Neural crest cell (in vitro differentiated cells): ENCODE data around the gene BAIAP2. TPM values are rescaled to one million over a fixed set of nuclear protein-coding genes. Genes with fewer than 3 reads are reported as not detected.
A peak's percentile ranks its signal among the peaks of the same experiment; 100 is the strongest.

Experiments used
- DNase-seq: peaks from one replicate; pipeline ENCODE4 v3.0.0; 2021; ENCODE audit warnings: low read depth, mixed read lengths, low spot score
- H3K27ac Mint-ChIP-seq: one replicate; pipeline ENCODE4 v1.8.0; 2021; ENCODE audit warnings: mild to moderate bottlenecking, mixed read lengths; ENCODE audit not compliant: unreplicated experiment
- H3K27me3 Mint-ChIP-seq: 2 replicates; pipeline ENCODE4 v1.8.0; 2021; ENCODE audit warnings: low read depth, mild to moderate bottlenecking, mixed read lengths
- H3K36me3 Mint-ChIP-seq: 2 replicates; pipeline ENCODE4 v1.8.0; 2021; ENCODE audit warnings: low read depth, mild to moderate bottlenecking, mixed read lengths
- H3K4me1 Mint-ChIP-seq: 2 replicates; pipeline ENCODE4 v1.8.0; 2021; ENCODE audit warnings: mixed read lengths
- H3K4me3 Mint-ChIP-seq: one replicate; pipeline ENCODE4 v1.8.0; 2021; ENCODE audit warnings: mild to moderate bottlenecking, mixed read lengths
- H3K9me3 Mint-ChIP-seq: 2 replicates; pipeline ENCODE4 v1.8.0; 2021; ENCODE audit warnings: mixed read lengths
- long read RNA-seq: library from polyadenylated mRNA; unstranded; transcript quantifications from one replicate; pipeline ENCODE4 v2.0.0, GENCODE V29; 2020
- total RNA-seq: library from RNA; stranded (reverse); gene quantifications from 2 replicates; pipeline ENCODE4 v1.2.1, GENCODE V29; 2021
- TF ChIP-seq, protein P1 (sequence below): fragments of 200-600 bp; sonication (generic); conservative IDR thresholded peaks from 2 replicates; pipeline ENCODE4 v1.5.0; 2021; ENCODE audit warnings: antibody characterized with exemption, mild to moderate bottlenecking

Gene BAIAP2, protein sequence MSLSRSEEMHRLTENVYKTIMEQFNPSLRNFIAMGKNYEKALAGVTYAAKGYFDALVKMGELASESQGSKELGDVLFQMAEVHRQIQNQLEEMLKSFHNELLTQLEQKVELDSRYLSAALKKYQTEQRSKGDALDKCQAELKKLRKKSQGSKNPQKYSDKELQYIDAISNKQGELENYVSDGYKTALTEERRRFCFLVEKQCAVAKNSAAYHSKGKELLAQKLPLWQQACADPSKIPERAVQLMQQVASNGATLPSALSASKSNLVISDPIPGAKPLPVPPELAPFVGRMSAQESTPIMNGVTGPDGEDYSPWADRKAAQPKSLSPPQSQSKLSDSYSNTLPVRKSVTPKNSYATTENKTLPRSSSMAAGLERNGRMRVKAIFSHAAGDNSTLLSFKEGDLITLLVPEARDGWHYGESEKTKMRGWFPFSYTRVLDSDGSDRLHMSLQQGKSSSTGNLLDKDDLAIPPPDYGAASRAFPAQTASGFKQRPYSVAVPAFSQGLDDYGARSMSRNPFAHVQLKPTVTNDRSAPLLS
- total RNA-seq: 47.5 and 53.6 TPM in 2 replicates
- long read RNA-seq, partial matches to known transcripts: 0 of 3 reads
- long read RNA-seq, other reads (novel, unspliced or antisense): 0 of 3 reads

DNA sequence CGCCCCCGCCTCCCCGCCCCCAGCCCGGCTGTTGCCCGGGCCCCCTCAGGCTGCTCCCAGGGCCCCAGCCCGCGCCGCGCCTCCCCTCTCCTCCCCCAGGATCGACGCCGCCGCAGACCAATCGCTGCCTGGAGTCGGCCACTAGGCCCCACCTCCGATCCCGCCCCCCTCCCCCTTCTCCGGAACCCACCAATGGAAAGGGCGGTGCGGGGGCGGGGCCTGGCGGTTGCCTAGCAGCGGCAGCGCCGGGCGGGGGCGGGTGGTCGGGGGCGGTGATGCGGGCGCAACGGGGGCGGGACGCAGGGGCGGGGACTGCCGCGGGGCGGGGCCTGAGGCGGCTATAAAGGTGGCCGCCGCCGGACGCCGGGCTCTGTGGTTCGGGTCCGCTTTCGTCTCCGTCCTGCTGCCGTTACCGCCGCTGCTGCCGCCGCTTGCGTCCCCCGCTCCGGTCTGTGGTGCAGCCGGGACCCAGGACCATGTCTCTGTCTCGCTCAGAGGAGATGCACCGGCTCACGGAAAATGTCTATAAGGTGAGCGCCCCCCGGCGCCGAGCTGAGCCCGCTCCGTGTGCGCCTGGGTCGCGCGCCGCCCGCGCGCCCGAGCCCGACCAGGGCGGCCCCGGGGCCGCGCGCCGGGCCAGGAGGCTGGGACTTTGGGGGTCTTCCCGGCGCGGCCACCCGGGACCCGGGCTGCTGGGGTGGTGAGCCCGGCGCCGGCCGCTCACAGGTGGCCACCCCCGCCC, at the start of gene BAIAP2:
Gene BAIAP2 (plus strand): TSS at position 373 of the 742 bp plus-strand sequence. CDS start 104 bp downstream, at position 477.
- H3K4me3 Mint-ChIP-seq: peak within 1 kb of the TSS; percentile 97
- H3K4me1 Mint-ChIP-seq: peaks cover 50% of the 10 kb centered on the region
- TF ChIP-seq, protein P1, sequence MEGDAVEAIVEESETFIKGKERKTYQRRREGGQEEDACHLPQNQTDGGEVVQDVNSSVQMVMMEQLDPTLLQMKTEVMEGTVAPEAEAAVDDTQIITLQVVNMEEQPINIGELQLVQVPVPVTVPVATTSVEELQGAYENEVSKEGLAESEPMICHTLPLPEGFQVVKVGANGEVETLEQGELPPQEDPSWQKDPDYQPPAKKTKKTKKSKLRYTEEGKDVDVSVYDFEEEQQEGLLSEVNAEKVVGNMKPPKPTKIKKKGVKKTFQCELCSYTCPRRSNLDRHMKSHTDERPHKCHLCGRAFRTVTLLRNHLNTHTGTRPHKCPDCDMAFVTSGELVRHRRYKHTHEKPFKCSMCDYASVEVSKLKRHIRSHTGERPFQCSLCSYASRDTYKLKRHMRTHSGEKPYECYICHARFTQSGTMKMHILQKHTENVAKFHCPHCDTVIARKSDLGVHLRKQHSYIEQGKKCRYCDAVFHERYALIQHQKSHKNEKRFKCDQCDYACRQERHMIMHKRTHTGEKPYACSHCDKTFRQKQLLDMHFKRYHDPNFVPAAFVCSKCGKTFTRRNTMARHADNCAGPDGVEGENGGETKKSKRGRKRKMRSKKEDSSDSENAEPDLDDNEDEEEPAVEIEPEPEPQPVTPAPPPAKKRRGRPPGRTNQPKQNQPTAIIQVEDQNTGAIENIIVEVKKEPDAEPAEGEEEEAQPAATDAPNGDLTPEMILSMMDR: no peak
- H3K36me3 Mint-ChIP-seq: no peaks in the 10 kb centered on the region
- peak within 1 kb of the TSS; percentile 93 for H3K27ac Mint-ChIP-seq
- H3K9me3 Mint-ChIP-seq: no peaks in the 10 kb centered on the region
- no peaks in the 10 kb centered on the region for H3K27me3 Mint-ChIP-seq
- peak; percentile 94 for DNase-seq

DNA sequence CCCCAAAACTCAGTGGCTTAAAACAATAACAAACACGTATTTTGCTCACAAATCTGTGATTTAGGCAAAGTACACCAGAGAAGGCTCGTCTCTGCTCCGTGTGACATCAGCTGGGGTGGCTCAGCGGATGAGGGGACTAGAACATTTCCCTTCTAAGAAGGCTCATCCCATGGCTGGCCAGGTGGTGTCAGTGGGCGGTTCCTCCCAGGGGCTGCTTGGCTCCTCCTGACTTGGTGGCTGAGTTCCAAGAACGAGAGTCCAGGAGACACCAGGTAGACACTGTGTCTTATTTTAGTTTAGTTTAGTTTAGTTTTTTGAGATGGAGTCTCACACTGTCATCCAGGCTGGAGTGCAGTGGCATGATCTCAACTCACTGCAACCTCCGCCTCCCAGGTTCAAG, 48.9 kb upstream of the BAIAP2 start:
- Mint-ChIP-seq H3K27ac (no peak overlapping the region), H3K36me3 (no peaks in the 10 kb centered on the region), H3K27me3 (peaks cover 12% of the 10 kb centered on the region), H3K4me1 (peaks cover 19% of the 10 kb centered on the region), H3K4me3 (no peak overlapping the region), H3K9me3 (no peaks in the 10 kb centered on the region)
- TF ChIP-seq, protein P1: no peak
- no peak for DNase-seq

DNA sequence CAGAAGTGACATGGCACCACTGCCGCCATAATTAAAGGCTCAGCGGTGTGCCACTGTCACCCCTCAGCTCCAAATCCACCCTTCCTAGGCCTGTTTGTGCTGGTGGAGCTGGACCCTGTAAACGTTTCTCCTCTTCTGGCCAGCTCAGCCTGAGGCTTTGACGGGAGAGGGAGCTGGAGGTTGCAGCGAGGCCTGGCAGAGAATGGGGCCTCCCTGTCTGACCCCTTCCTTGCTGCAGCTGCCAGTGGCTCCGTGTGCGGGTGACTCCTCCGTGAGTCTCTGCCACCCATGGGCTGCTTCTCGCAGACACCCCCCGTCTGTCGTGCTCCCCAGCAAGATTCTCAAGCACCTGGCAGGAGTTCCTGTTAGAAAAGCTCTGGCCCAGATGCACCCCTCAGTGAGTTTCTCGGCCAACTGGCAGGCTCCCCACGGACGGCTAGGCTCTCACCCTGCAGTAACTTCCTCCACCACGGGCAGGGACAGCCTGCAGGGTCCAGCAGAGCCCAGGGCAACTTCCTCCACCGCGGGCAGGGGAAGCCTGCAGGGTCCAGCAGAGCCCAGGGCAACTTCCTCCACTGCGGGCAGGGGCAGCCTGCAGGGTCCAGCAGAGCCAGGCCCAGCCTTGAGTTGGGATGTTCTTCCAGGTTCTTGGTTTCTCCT, 48.0 kb upstream of the BAIAP2 start:
- H3K9me3 Mint-ChIP-seq: no peaks in the 10 kb centered on the region
- peaks cover 19% of the 10 kb centered on the region for H3K4me1 Mint-ChIP-seq
- H3K27me3 Mint-ChIP-seq: peaks cover 12% of the 10 kb centered on the region
- no peak overlapping the region for H3K27ac Mint-ChIP-seq
- H3K36me3 Mint-ChIP-seq: no peaks in the 10 kb centered on the region
- TF ChIP-seq, protein P1: no peak
- H3K4me3 Mint-ChIP-seq: no peak overlapping the region
- no peak for DNase-seq

DNA sequence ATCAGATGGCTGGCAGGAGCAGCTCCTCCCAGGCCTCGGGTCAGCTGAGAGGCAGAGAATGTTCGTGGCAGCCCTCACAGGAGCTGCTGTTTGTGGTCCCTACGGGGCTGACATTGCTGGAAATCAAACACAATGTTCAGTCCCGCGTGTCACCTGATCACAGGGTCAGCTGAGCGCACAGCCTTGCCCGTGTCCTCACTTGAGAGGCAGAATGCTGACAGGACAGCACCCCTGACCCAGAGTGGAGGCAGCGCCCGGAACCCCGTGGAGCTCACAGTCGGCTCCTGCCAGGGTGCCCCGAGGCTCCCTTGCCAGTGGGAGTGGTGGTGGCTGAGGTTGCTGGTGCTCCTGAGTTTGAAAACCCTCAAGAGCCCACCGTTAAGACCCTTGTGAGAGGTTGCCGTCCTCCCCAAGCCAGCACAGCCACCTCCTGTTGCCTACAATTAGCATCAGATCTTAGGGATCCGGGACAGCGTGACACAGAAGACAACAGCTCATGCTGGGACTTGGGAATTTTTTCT, 47.0 kb upstream of the BAIAP2 start:
- peaks cover 12% of the 10 kb centered on the region for H3K27me3 Mint-ChIP-seq
- H3K27ac Mint-ChIP-seq: no peak overlapping the region
- H3K4me1 Mint-ChIP-seq: peaks cover 24% of the 10 kb centered on the region
- TF ChIP-seq, protein P1: no peak
- no peaks in the 10 kb centered on the region for H3K36me3 Mint-ChIP-seq
- no peaks in the 10 kb centered on the region for H3K9me3 Mint-ChIP-seq
- H3K4me3 Mint-ChIP-seq: no peak overlapping the region
- no peak for DNase-seq

DNA sequence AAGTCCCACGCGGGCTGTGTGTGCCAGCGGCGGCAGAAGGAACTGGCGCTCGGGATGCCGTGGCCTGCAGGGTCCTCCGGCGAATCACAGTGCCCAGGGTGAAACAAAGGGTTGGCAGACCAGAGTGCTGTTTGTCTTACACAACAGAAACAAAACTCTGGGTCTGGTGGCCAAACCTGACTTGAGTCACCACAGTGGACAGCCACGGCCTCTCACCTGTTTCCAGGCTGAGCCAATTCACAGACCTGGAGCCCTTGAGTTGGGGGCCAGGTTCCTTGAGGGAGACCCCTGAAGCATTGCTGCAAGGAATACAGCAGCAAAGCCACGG, 45.4 kb upstream of the BAIAP2 start:
- Mint-ChIP-seq H3K27me3 (peaks cover 12% of the 10 kb centered on the region), H3K4me3 (peak overlapping the region; percentile 88), H3K36me3 (no peaks in the 10 kb centered on the region), H3K9me3 (no peaks in the 10 kb centered on the region), H3K4me1 (peaks cover 26% of the 10 kb centered on the region), H3K27ac (no peak overlapping the region)
- DNase-seq: no peak
- TF ChIP-seq, protein P1: no peak
